Stimulated activated naive CD4-positive, alpha-beta T cell treated with Interleukin-2 at 50 U/mL for 16 hours (primary cell): ENCODE measurements around the gene COPB1.

Source experiments
- DNase-seq: peaks from one replicate; lab custom pipeline; 2025; lab: John Stamatoyannopoulos, UW

Gene COPB1

DNA sequence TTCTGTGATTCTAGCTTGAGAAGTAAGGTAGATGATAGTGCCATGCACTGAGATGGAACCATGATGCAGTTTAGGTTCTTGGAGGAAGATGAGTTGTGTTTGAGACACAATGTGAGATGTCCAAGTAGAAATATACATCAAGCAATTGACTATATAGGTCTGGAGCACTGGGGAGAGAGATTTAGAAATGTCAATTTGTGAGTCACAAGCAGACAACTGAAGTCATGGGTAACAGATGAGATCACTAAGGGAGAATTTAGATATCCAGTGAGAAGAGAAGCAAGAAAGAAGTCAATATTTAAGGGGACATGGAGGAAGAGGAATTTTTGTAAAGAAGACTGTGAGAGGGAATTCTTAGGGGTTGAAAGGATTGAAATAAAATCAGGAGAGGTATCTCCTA, 75.5 kb downstream of the COPB1 start:
- no peak for DNase-seq

GRCh38 chr11:14423633-14424032, 76.0 kb downstream of the COPB1 start:
- DNase-seq = no peak

GRCh38 chr11:14422814-14423182, 76.8 kb downstream of the COPB1 start:
- DNase-seq = no peak

GRCh38 chr11:14422052-14422813, 77.4 kb downstream of the COPB1 start:
- DNase-seq = no peak

- DNase-seq = no peak
Measured at GRCh38 chr11:14420223-14420622, 79.4 kb downstream of the COPB1 start.

GRCh38 chr11:14418801-14419417, 80.7 kb downstream of the COPB1 start:
- DNase-seq = no peak

DNA sequence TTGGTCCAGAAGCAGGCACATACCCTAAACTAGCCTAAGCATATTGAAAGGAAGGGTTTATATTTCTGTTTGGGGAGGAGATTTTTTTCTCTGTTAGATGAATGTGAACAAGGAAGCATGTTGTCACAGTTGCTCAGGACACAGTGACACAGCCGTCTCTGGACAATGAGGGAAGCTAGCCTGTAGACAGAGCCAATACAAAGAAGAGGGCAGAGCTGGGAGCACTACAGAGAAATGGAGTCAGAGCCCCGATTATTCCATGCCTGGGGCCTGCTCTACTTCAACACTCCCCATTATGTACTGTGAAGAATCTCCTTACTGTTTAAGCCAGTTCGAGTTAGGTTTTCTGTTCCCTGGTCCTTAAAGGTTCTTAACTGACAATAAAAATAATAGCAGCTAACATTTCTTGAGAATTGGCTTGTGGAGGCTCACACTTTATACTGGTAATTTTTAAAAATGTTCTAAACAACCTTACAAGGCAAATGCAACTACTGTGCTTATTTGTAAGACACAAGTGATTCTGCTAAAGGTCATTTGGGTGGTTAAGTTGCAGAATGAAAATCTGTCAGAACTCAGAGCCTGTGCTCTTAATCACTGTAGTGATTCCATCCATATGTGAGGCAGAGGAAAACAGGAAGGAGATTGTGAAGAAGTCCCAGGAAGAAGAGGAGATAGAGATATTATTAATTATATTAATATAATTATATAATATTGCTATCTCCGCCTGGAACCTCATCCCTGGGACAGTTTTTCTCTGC, 81.8 kb downstream of the COPB1 start:
- DNase-seq = no peak

- DNase-seq = no peak
Measured at GRCh38 chr11:14417186-14417585, 82.4 kb downstream of the COPB1 start.

DNA sequence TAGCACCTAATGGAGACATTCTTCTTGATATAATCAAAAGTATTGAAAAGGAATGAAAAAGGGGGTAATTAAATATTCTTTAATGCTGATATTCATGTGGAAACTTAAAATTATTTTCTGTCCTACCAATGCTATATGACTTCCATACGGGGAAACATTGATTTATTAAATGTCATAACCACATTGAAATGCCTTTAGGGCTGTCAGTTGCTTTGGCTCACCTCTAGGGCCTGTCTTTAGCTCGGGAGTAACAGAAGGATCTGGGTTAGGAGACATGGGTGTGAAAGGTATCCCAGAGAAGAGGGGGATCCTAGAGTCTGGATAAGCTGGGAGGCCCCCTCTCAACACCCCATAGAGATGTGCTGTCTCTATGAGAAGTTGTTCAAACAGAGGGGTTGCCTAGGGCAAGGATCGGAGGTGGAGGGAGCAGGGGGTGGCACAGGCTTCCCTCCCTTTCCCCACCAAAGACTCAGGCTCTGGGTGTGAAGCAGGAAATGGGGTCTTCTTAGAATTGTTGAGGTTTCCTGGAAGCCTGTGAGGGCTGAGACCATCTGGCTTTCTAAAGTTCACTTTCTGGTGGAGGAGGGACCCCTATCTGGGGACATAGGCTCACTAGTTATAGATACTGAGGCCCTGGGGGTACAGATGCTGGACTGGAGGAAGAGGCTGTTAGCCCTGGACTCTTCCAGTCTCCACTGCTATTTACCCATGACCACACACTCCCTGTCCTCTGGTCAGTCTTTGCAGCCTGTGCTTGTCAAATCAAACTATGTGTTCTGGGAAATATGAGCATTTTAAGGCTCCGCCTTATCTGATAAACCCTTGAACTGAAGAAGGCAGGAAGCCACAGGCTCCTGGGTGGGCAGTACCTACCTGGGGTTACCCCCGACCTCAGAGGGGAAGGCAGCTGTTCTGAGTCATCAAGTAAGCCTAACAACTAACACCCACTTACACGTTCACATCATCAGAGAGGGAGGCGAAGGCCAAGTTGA, 84.8 kb downstream of the COPB1 start:
- peak; percentile 71 for DNase-seq

GRCh38 chr11:14413307-14414069, 86.1 kb downstream of the COPB1 start:
- DNase-seq = no peak

GRCh38 chr11:14411818-14412217, 87.8 kb downstream of the COPB1 start:
- DNase-seq = no peak

- DNase-seq = no peak
Measured at GRCh38 chr11:14409891-14410290, 89.7 kb downstream of the COPB1 start.

GRCh38 chr11:14408612-14409011, 91.0 kb downstream of the COPB1 start:
- no peak for DNase-seq
